GM12878 (cell line): ENCODE measurements around the gene NAALADL1.
"Not testable (repeated sequence)": the region's sequence is repeated elsewhere in the genome, so short reads cannot be mapped to it uniquely, and the experiment has no call there.

Source experiments
- SP1 ChIP-seq: IDR thresholded peaks from one replicate; pipeline ENCODE4 v1.6.1; 2011; ENCODE audit warnings: low read depth, low read length
- SREBF1 ChIP-seq: IDR thresholded peaks from 2 replicates; pipeline ENCODE4 v1.6.1; 2012; ENCODE audit warnings: mild to moderate bottlenecking, low read length

- TF ChIP-seq SREBF1, SP1: not testable (repeated sequence)
Measured at GRCh38 chr11:65003968-65004367, 54.4 kb downstream of the NAALADL1 start.
